Medulla oblongata (tissue), 1 donor: ENCODE measurements around the gene HES5.

Experiments
- DNase-seq: peaks from one replicate; pipeline ENCODE4 v3.0.0-alpha.2; 2015; ENCODE audit errors: extremely low spot score

The HES5 gene

GRCh38 chr1:2499986-2500596 is 30.0 kb downstream of the HES5 start:
- no peak for DNase-seq

GRCh38 chr1:2499260-2499659 is 30.8 kb downstream of the HES5 start:
- DNase-seq: no peak

- DNase-seq: no peak
Observed at GRCh38 chr1:2498648-2499047, 31.4 kb downstream of the HES5 start.

GRCh38 chr1:2497891-2498290 is 32.2 kb downstream of the HES5 start:
- DNase-seq: no peak

GRCh38 chr1:2496746-2497145 is 33.3 kb downstream of the HES5 start:
- DNase-seq: no peak

GRCh38 chr1:2496087-2496622 is 33.9 kb downstream of the HES5 start:
- DNase-seq: no peak

GRCh38 chr1:2495546-2495945 is 34.5 kb downstream of the HES5 start:
- DNase-seq: no peak

GRCh38 chr1:2495026-2495425 is 35.0 kb downstream of the HES5 start:
- no peak for DNase-seq

GRCh38 chr1:2494323-2494693 is 35.8 kb downstream of the HES5 start:
- DNase-seq: no peak

GRCh38 chr1:2493691-2494322 is 36.3 kb downstream of the HES5 start:
- peak; percentile 93 for DNase-seq

GRCh38 chr1:2493218-2493617 is 36.8 kb downstream of the HES5 start:
- no peak for DNase-seq

GRCh38 chr1:2492091-2492490 is 38.0 kb downstream of the HES5 start:
- DNase-seq: no peak

GRCh38 chr1:2489615-2490014 is 40.4 kb downstream of the HES5 start:
- DNase-seq: no peak

GRCh38 chr1:2488688-2489087 is 41.4 kb downstream of the HES5 start:
- DNase-seq: no peak

GRCh38 chr1:2486558-2486957 is 43.5 kb downstream of the HES5 start:
- DNase-seq: no peak

- no peak for DNase-seq
Observed at GRCh38 chr1:2486041-2486440, 44.0 kb downstream of the HES5 start.

GRCh38 chr1:2483970-2484369 is 46.1 kb downstream of the HES5 start:
- DNase-seq: no peak

GRCh38 chr1:2483026-2483425 is 47.0 kb downstream of the HES5 start:
- DNase-seq: no peak

GRCh38 chr1:2482588-2482987 is 47.5 kb downstream of the HES5 start:
- DNase-seq: no peak

- no peak for DNase-seq
Observed at GRCh38 chr1:2481885-2482284, 48.2 kb downstream of the HES5 start.

GRCh38 chr1:2480986-2481364 is 49.1 kb downstream of the HES5 start:
- DNase-seq: no peak

GRCh38 chr1:2480236-2480985 is 49.7 kb downstream of the HES5 start:
- DNase-seq: no peak

GRCh38 chr1:2479618-2480017 is 50.4 kb downstream of the HES5 start:
- DNase-seq: no peak
